ENCODE data around the gene CARD10. TPM values are rescaled to one million over a fixed set of nuclear protein-coding genes. Genes with fewer than 3 reads are reported as not detected.
"Not testable (repeated sequence)": the region's sequence is repeated elsewhere in the genome, so short reads cannot be mapped to it uniquely, and the experiment has no call there.

CARD10 gene
- total RNA-seq, 4 donors from 2014 or later: 11.6 to 24.1 (median 20.9) TPM

DNA sequence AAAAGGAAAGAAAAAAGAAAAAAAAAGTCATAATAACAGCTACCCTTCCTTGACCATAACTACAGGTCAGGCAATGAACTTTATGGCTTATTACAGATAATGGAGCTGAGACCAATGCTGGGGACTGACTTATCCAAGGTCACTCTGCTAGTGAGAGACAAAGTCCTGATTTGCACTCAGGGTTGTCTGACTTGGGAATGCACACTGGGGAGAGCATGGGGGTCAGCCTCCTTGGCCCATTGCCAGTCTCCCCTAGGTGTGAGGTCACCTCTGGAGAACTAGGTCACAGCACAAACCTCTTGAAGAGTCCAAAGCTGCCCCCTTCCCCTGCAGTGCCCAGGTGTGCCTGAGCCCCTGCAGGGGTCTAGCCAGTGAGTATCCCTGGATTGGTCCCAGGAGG is 35.8 kb upstream of the CARD10 start:
- no peak overlapping the region for H3K4me3 ChIP-seq
- TF ChIP-seq CTCF (IDR thresholded peaks at IDR 0.05) (no peak), POLR2A (IDR thresholded peaks at IDR 0.05) (no peak)
- H3K4me1 ChIP-seq: peaks cover 24 to 58% (median 37%) of the 10 kb centered on the region in 3 donors
- no peaks in the 10 kb centered on the region for H3K36me3 ChIP-seq
- H3K9me3 ChIP-seq: no peaks in the 10 kb centered on the region
- no peak for DNase-seq
- intact Hi-C loops (cut with DNase I): no loop called here
- no peak overlapping the region for H3K27ac ChIP-seq
- H3K27me3 ChIP-seq: no peaks in the 10 kb centered on the region

DNA sequence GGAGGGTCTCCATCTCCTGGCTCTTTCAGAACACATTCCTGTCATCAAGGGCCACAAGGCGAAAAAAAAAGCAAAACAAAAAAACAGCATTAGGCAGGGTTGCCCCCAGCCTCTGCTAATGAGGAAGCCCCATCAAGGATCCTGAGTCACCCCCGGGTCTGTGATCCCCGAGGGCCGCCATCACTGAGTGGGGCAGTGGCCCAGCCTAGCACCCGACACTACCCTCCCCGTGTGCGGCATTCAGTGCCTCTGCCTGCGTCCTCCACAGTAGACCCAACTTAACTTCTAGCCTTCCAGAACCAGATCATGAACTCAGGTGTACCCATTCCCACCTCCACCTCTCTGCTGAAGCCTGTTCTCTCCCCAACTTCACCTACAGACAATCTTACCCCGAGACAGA is 34.5 kb upstream of the CARD10 start:
- H3K4me3 ChIP-seq: no peak overlapping the region
- peaks cover 18 to 62% (median 37%) of the 10 kb centered on the region in 3 donors for H3K4me1 ChIP-seq
- H3K9me3 ChIP-seq: no peaks in the 10 kb centered on the region
- no peaks in the 10 kb centered on the region for H3K36me3 ChIP-seq
- intact Hi-C loops (cut with DNase I): no loop called here
- 76 to 100% methylated on average over 7 to 8 of the region's 9 CpGs for WGBS, 2 donors
- no peak for TF ChIP-seq CTCF (IDR thresholded peaks at IDR 0.05)
- TF ChIP-seq POLR2A (IDR thresholded peaks at IDR 0.05): no peak
- H3K27me3 ChIP-seq: no peaks in the 10 kb centered on the region
- DNase-seq: no peak
- no peak overlapping the region for H3K27ac ChIP-seq

DNA sequence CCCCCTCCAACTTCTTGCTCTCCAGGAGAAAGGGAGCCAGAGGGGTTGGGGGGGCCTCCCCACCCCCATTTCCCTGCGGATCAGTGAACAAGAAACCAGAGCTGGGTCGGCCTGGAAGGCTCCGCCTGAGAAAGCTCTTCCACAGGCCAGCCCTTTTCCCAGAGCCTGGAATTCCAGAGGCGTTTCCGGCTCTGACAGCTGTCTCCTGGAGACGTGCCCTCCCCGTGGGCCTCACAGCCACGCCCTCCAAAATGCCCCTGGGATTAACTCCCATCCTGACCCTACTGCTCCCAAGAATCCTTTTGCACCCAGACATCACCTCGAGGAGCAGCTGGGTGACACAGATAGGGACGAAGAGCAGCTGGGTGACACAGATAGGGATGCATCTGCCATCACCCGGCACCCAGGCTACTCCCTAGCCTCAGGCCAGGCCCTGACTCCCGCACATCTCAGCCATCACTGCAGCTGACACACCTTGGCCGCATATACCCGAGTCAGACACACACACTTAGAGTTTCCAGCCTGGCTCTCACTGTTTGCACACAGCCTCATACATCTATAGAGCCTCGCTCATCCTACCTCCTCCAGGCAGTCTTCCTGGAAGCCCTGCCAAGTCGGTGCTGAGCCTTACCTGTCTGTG is 33.4 kb upstream of the CARD10 start:
- Histone ChIP-seq H3K4me1 (peaks cover 20 to 69% (median 42%) of the 10 kb centered on the region in 3 donors), H3K4me3 (no peak overlapping the region), H3K27ac (peak overlapping the region; percentile 36 to 87 (median 60)), H3K36me3 (no peaks in the 10 kb centered on the region), H3K27me3 (no peaks in the 10 kb centered on the region), H3K9me3 (no peaks in the 10 kb centered on the region)
- DNase-seq: no peak
- TF ChIP-seq POLR2A (IDR thresholded peaks at IDR 0.05) (no peak), CTCF (IDR thresholded peaks at IDR 0.05) (no peak)
- WGBS, 2 donors: 22 to 49% methylated on average over 5 to 6 of the region's 16 CpGs
- intact Hi-C loops (cut with DNase I): no loop called here

DNA sequence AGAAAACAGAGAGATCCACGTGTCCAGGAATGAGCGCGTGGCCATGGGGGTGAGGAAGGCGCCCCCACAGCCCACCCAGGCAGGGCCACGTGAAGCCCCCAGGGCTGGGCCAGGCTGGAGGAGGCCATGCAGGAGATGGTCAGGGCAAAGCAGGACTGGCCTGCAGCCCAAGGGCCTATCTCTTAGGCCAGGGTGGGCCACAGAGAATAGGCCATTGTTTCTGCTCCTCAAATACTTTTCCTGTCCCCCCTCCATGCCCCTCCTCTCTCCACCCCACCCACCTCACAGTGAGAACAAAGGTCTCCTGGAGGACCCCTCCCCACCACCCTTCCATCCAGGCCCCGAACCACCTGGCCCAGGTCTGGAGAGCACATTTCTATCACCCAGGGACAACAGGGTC is 32.8 kb upstream of the CARD10 start:
- Histone ChIP-seq H3K27me3 (no peaks in the 10 kb centered on the region), H3K4me1 (peaks cover 21 to 69% (median 42%) of the 10 kb centered on the region in 3 donors)

DNA sequence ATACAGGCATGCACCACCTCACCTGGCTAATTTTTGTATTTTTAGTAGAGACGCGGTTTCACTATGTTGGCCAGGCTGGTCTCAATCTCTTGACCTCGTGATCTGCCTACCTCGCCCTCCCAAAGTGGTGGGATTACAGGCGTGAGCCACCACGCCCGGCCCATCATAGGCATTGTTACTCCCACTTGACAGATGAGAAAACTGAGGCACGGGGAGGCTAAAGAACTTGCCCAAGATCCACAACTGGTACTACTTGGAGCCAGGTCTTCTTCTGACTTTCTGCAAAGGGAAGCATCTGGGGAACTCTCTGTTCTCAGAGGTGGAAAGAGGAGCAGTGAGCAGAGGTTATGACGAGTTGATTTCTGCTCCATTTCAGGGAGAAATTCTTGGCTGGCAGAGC is 31.7 kb upstream of the CARD10 start:
- H3K27me3 ChIP-seq; H3K9me3 ChIP-seq; H3K4me3 ChIP-seq; H3K36me3 ChIP-seq; DNase-seq; H3K27ac ChIP-seq; intact Hi-C loops (cut with DNase I): not testable (repeated sequence)
- WGBS, 2 donors: 70 to 80% methylated on average over 2 to 7 of the region's 9 CpGs
- peaks cover 27 to 73% (median 46%) of the 10 kb centered on the region in 3 donors for H3K4me1 ChIP-seq

More for the DNA sequence above, 32.8 kb upstream of the CARD10 start:
- WGBS, 2 donors: 81 to 83% methylated on average over 5 to 6 of the region's 6 CpGs
- Histone ChIP-seq H3K36me3 (no peaks in the 10 kb centered on the region), H3K9me3 (no peaks in the 10 kb centered on the region), H3K4me3 (no peak overlapping the region), H3K27ac (peak overlapping the region; percentile 36 to 87 (median 60))
- DNase-seq: no peak
- TF ChIP-seq POLR2A (IDR thresholded peaks at IDR 0.05): no peak
- TF ChIP-seq CTCF (IDR thresholded peaks at IDR 0.05): no peak
- intact Hi-C loops (cut with DNase I): no loop called here

GRCh38 chr22:37549704-37550059 is 30.5 kb upstream of the CARD10 start:
- Histone ChIP-seq H3K4me1 (peaks cover 40 to 85% (median 57%) of the 10 kb centered on the region in 3 donors), H3K27ac (peak overlapping the region in 1 of 4 donors; percentile 10), H3K36me3 (no peaks in the 10 kb centered on the region), H3K4me3 (no peak overlapping the region), H3K27me3 (no peaks in the 10 kb centered on the region), H3K9me3 (no peaks in the 10 kb centered on the region)
- 0 to 80% methylated on average over 1 of the region's 5 CpGs for WGBS, 2 donors
- TF ChIP-seq POLR2A (IDR thresholded peaks at IDR 0.05) (no peak), CTCF (IDR thresholded peaks at IDR 0.05) (peak in 2 of 6 experiments; percentile 5 to 35)
- no peak for DNase-seq
- intact Hi-C loops (cut with DNase I): loop anchor here (10.0 kb wide), 1 partner anchor 45 kb away; no protein-coding TSS in a partner anchor

All from esophagus squamous epithelium (tissue), 5 donors.